GM10266 (cell line): ENCODE data around the gene HEPACAM.

Experiments used
- DNase-seq: peaks from one replicate; pipeline ENCODE4 v3.0.0; 2012; ENCODE audit errors: extremely low spot score
- TF ChIP-seq, protein P1 (sequence below): IDR thresholded peaks from 2 replicates; pipeline ENCODE4 v1.5.1; 2012; ENCODE audit warnings: mild to moderate bottlenecking, low read depth; ENCODE audit not compliant: control insufficient read depth, insufficient read depth; ENCODE audit errors: missing control alignments

The HEPACAM gene

DNA sequence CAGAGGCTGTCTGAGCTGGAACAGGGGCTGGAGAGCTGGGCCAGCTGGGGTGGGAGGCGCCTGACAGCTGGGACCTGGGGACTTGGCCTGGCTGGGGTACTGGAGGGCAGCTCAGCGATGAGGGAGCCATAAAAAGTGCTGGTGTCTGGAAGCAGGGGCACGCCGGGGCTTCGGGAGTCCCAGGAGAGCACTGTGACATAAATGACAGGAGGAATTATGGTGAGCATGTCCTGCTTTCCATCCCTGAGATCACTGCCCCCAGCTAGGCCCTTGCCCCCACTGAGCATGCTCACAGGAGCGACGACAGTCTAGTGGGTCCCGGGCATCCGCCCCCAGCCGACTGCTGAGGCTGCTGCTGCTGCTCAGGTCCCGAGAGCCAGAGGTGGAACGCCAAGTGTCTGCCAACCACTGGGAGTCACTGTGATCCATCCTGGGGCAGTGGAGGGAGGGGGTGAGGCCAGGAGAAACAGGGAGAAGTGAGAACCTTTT is 44.4 kb downstream of the HEPACAM start:
- DNase-seq: no peak
- TF ChIP-seq, protein P1, sequence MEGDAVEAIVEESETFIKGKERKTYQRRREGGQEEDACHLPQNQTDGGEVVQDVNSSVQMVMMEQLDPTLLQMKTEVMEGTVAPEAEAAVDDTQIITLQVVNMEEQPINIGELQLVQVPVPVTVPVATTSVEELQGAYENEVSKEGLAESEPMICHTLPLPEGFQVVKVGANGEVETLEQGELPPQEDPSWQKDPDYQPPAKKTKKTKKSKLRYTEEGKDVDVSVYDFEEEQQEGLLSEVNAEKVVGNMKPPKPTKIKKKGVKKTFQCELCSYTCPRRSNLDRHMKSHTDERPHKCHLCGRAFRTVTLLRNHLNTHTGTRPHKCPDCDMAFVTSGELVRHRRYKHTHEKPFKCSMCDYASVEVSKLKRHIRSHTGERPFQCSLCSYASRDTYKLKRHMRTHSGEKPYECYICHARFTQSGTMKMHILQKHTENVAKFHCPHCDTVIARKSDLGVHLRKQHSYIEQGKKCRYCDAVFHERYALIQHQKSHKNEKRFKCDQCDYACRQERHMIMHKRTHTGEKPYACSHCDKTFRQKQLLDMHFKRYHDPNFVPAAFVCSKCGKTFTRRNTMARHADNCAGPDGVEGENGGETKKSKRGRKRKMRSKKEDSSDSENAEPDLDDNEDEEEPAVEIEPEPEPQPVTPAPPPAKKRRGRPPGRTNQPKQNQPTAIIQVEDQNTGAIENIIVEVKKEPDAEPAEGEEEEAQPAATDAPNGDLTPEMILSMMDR: no peak

DNA sequence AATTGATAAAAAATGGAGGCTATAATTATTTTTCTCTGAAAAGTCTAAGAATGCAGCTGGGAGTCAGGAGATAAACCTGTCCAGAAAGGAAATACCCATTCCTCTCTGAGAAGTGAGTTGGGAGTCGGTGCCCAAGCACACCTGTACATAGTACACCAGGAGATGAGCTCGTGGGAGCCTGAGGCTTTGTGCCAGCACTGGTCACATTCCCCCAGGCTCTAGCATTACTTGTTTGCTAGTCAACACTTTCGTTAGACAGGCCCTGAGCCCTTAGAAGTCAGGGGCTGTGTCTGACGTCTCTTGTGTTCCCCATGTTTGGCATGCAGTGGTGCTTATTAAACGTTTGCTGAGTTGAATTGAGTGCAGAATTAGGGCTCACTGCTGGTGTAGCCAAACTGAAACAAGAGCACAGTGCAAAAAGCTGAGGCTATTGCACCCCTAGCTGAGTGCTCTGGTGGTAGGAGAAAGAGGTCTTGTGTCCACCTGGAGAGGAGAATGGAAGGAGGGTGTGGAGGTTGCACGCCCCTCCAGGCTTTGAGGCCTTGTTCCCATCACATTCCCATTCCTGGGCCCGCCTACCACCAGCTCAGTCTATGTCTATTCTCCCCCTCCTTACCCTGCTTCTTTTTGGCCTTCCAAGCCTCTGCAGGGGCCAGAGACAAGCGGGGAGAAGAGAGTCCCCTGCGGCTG is 45.0 kb downstream of the HEPACAM start:
- TF ChIP-seq, protein P1: no peak
- no peak for DNase-seq

DNA sequence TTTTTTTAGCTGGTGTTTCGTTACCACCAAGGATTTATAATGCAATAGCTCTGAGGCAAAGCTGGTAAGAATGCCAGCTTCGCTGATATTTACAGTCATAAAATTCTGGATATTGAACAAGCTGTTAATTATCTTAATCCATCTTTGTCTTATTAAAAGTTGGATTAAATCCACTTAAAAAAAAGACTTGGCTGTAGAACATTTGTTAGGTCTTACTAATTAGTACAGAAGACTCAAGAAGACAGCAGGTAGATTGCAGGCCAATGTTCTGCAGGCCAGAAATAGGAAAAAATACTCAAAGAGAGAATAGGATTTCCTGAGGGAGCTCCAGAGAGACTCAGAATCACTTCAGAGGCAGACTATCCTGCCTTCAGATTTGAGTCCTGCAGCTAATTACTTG is 45.7 kb downstream of the HEPACAM start:
- no peak for DNase-seq
- TF ChIP-seq, protein P1: no peak

DNA sequence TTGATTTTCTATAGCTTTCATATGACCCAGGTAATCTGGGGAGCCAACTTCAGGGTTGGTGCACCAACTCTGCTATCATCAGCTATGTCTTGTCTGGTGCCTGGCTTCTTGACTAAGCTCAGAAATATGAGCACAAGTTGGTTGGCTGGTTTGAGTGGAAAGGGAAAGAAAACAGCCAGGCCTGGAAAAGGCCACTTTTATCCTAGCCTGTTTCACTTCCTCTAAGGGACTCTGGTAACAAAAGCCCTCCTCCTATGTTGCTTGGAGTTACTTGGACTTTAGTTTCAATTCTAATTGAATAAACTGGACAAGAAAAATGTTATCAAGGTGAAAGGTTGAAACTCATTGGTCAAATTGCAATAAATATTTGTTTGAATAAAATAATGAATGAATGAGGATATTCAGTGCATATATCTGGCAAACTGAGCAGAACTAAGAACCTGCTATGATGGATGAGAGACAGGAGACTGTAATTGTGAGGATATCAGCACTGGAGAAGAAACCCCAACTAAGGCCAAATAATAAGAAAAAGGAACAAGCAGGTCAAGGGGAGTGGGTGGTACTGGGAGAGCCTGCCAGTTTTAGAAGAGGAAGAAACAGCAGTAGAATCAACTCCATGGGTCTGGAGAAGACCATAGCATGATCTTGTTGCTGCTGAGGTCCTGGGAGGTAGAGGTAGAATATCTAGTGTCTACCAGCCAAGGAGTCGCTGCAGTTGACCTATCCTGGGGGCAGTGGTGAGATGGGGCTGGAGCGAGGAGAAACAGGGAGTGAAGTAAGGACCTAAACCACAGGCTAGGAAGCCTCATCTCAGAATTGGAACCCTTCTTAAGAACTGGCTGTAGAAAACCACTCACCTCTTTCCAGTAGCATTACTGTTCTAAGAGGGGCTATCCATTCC is 46.4 kb downstream of the HEPACAM start:
- TF ChIP-seq, protein P1: no peak
- DNase-seq: no peak

DNA sequence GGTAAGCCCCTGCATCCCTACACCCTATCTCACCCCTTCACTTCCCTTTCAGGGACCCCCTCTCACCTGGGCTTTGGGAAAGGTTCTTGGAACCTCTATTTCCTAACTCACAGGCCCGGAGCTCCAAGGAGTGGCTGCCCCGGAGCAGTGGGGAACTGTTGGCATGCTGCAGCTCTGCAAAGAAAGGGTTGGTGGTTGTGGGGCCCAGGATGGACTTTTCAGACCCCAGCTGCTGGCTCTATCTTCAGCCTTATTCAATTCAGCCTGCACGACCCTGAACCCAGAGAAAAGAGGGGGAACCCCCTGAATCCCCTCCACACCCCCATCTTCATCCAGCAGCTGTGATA is 48.2 kb downstream of the HEPACAM start:
- TF ChIP-seq, protein P1: no peak
- DNase-seq: no peak

DNA sequence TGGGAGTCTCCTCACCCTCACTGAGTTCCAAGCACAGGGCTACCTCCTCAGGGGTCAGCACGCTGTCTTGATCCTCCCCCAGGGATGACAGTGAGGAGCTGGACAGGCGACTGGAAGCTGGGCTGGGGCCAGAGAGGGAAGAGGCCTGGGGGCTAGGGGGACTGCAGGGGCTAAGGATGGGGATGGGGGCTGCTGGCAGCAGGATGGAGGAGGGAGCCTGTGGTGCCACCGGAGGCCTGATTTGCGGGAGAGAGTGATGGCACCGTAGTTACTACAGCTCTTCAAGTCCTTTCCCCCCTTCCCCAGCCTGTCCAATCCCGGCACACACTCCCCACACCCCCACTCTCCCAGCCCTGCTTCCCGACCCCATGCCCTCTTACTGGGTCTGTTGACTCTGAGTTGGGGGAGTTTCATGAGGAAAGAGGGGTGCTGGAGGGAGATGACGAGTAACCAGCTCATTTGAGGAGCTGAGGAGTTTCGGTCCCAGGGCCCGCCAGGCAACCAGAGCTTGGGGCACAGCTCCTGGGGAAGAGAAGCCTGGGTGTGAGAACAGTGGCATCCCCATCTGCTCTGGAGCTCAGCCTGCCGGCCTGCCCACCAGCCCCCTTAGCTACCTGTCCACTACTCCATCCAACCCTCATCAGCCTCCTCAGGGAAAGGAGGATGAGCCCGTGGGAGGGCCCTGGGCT is 48.7 kb downstream of the HEPACAM start:
- TF ChIP-seq, protein P1: no peak
- DNase-seq: no peak
